NCI-H128 (cell line): ENCODE results near the gene RARS1.

Source experiments
- DNase-seq: peaks from one replicate; lab custom pipeline; 2025; ENCODE audit not compliant: unreplicated experiment; lab: John Stamatoyannopoulos, UW

The RARS1 gene

GRCh38 chr5:168553377-168554130 lies 67.3 kb downstream of the RARS1 start:
- no peak for DNase-seq

GRCh38 chr5:168557389-168557788 lies 71.1 kb downstream of the RARS1 start:
- no peak for DNase-seq

GRCh38 chr5:168562279-168562678 lies 76.0 kb downstream of the RARS1 start:
- DNase-seq: no peak

- DNase-seq: no peak
Observed at GRCh38 chr5:168563959-168564358, 77.7 kb downstream of the RARS1 start.

- no peak for DNase-seq
Observed at GRCh38 chr5:168568738-168569137, 82.5 kb downstream of the RARS1 start.
